Sigmoid colon (tissue), 4 donors: Measurements from ENCODE around the gene SLC2A13.
"Not testable (repeated sequence)": the region's sequence is repeated elsewhere in the genome, so short reads cannot be mapped to it uniquely, and the experiment has no call there.

Source experiments
- CTCF ChIP-seq, 4 experiments: fragments of 450-650 bp in 3 of 4; fragments of 200-600 bp in 1 of 4; IDR thresholded peaks; one replicate each; pipeline ENCODE4 v1.5.1; 2016 to 2019; ENCODE audit warnings: antibody characterized with exemption in 4 of 4, mild to moderate bottlenecking in 3 of 4, moderate library complexity in 2 of 4
- EP300 ChIP-seq, 4 donors: sonication (generic); formaldehyde crosslinking; IDR thresholded peaks; one replicate each; pipeline ENCODE4 v1.6.1; 2017; ENCODE audit warnings: antibody characterized with exemption in 4 of 4
- POLR2A ChIP-seq, 2 donors: fragments of 450-650 bp; IDR thresholded peaks; one replicate each; pipeline ENCODE4 v1.6.1; 2016; ENCODE audit warnings: antibody characterized with exemption in 2 of 2, mild to moderate bottlenecking in 2 of 2, moderate library complexity in 2 of 2

- TF ChIP-seq CTCF, EP300, POLR2A (IDR thresholded peaks at IDR 0.05): not testable (repeated sequence)
Measured at GRCh38 chr12:39746151-39746550, 359.7 kb downstream of the SLC2A13 start.
